WI38 (cell line): ENCODE measurements around the gene GPSM1.

ENCODE experiments used
- H3K4me3 ChIP-seq: 2 replicates; pipeline ENCODE4 v1.5.1; 2011; ENCODE audit warnings: low read depth, mild to moderate bottlenecking, control low read depth, low read length
- CTCF ChIP-seq: IDR thresholded peaks from 2 replicates; pipeline ENCODE4 v1.5.1; 2012; ENCODE audit warnings: low read depth, mild to moderate bottlenecking, control low read depth, low read length

The GPSM1 gene

DNA sequence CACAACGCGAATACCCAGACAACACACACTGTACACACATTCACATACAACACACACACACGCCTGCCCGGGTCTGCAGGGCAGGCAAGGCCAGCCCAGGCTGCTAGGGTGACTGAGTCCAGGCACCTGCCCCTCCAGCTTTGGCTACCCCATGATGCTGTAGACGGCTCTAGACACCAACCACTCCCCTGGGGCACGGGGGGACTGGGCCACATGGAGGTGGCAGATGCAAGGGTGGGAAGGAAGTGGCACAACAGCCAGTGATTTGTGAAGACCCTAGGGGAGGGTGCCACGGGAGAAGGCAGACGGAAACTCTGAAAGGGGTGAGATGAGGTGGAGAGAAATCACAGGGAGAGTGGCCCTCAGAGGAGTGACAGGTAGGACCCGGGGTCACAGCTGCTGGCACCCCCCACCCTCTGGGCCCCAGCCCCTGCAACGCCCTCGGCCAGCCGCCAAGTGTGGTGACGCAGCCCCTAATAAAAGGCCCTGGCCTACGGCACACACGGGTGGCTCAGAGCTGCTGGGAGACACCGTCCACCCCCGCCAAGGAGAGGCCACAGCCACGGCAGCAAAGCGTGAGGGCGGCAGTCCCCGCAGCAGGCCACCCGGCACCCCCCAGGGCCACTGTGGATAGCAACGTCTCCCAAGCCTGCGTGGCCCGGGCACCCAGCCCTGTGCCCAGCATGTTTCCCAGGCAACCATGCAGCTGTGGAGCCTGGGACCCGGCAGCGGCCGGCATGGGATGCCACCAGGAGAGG lies 16.9 kb upstream of the GPSM1 start:
- H3K4me3 ChIP-seq = no peak overlapping the region

GRCh38 chr9:136311051-136312008 lies 16.0 kb upstream of the GPSM1 start:
- TF ChIP-seq CTCF = no peak
- H3K4me3 ChIP-seq = no peak overlapping the region

More for the DNA sequence above, 16.9 kb upstream of the GPSM1 start:
- TF ChIP-seq CTCF = no peak

GRCh38 chr9:136312009-136312375 lies 15.3 kb upstream of the GPSM1 start:
- no peak for TF ChIP-seq CTCF
- H3K4me3 ChIP-seq = no peak overlapping the region

- peak; percentile 88 for TF ChIP-seq CTCF
- no peak overlapping the region for H3K4me3 ChIP-seq
Measured at GRCh38 chr9:136312436-136312835, 14.9 kb upstream of the GPSM1 start.

DNA sequence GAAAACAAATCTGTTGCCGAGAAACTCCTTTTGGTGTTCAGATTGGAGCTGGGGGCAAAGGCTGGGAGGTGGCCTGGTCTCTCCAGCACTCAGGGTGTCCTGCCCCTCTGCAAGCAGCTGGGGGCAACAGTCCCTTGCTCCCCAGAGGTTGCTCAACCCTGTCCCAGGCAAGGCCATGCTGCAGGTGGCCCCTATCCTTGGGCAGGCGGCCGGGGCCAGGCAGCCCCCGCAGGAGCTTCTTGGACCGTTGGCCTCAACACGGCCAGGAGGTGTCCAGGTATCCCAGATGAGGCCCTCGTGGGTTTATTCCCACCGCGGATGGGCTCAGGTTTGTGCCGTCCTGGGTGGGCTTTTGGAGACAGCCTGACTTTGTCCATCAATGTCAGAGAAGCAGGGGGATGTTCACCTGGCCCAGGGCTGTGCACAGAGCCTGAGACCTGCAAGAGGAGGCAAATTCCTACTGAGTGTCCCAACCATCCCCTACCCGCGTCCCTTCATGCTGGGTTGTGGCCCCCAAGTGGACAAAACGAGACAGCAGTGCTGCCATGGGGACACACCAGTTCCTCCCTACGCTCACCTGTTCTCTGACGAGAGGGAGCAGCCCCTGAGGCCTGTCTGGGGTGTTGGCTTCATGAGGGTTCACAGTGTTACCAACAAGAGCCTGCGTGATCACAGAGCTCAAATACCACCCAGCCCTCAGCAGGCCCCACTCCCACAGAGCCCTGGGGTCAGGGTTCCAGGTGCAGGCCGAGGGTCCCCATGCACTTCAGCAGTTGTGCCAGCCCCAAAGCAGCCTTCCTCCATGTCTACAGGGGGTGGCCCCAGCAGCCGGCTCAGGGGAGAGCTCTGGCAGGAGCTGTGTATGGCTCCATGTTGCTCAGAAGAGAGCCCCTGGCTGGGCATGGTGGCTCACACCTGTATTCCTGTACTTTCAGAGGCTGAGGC lies 14.0 kb upstream of the GPSM1 start:
- no peak overlapping the region for H3K4me3 ChIP-seq
- TF ChIP-seq CTCF = no peak

DNA sequence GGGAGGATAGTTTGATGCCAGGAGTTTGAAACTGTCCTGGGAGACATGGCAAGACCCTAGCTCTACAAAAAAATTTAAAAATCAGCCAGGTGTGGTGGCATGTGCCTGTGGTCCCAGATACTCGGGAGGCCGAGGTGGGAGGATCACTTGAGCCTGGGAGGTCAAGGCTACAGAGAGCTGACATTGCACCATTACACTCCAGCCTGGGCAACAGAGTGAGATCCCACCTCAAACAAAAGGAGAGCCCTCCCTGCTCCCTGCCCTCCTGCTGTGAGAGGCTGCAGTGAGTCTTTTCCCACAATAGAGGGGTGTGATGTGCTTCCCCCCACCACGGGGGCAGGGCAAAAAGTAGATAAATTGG lies 13.3 kb upstream of the GPSM1 start:
- no peak for TF ChIP-seq CTCF
- no peak overlapping the region for H3K4me3 ChIP-seq
